GM12878 (cell line): Measurements from ENCODE around the gene FALEC. TPM values are rescaled to one million over a fixed set of nuclear protein-coding genes. Genes with fewer than 3 reads are reported as not detected.

ENCODE experiments used
- ATAC-seq: fragments of 200-7000 bp; cut with Tn5 transposase; 3 replicates; pipeline ENCODE4 v1.9.1; 2020; ENCODE audit warnings: mild to moderate bottlenecking, moderate library complexity
- BruUV-seq: library from RNA; stranded (reverse); fragments of 400-500 nt; replicated peaks from 2 replicates; lab custom pipeline; 2021; lab: Mats Ljungman, UMichigan
- CTCF ChIA-PET: fragments of 300-600 bp; sonication (Branson Sonifier 250); formaldehyde crosslinking; extraction: SDS; loops from one replicate; lab custom pipeline; 2021; ENCODE audit warnings: inconsistent platforms; lab: Yijun Ruan, JAX
- POLR2A ChIA-PET: fragments of 350-600 bp; formaldehyde crosslinking; extraction: SDS; loops from one replicate; lab custom pipeline; 2021; ENCODE audit warnings: inconsistent platforms; lab: Charles Lee
- RAD21 ChIA-PET: fragments of 300-600 bp; sonication (Branson Sonifier 250); formaldehyde crosslinking; loops from one replicate; lab custom pipeline; 2023; ENCODE audit warnings: antibody characterized with exemption; ENCODE audit not compliant: unreplicated experiment; lab: Charles Lee
- SMC1A ChIA-PET: fragments of 300-600 bp; sonication (Branson Sonifier 250); formaldehyde crosslinking; loops from one replicate; lab custom pipeline; 2023; ENCODE audit not compliant: unreplicated experiment, uncharacterized antibody; lab: Charles Lee
- DNase-seq: peaks from one replicate; pipeline ENCODE4 v3.0.0-alpha.2; 2011; ENCODE audit warnings: low read depth, low spot score
- FAIRE-seq: peaks from 3 replicates; lab custom pipeline; 2011; peaks lifted over from hg19 to GRCh38; lab: Jason Lieb, UNC
- H2AFZ ChIP-seq: 2 replicates; pipeline ENCODE4 v1.6.0; 2011; ENCODE audit warnings: low read depth, low read length, control low read depth; ENCODE audit not compliant: control insufficient read depth
- H3K27ac ChIP-seq: 2 replicates; pipeline ENCODE4 v1.5.1; 2011; ENCODE audit warnings: control low read depth; ENCODE audit not compliant: control insufficient read depth, insufficient read depth
- H3K27me3 ChIP-seq, 2 experiments: replicated peaks in 1 of 2; 2 replicates each; pipeline versions ENCODE4 v1.6.0 to v1.6.1; 2011; ENCODE audit warnings: low read length in 1 of 2; ENCODE audit not compliant: control insufficient read depth in 2 of 2, insufficient read depth in 2 of 2
- H3K36me3 ChIP-seq, 2 experiments: 2 replicates each; pipeline ENCODE4 v1.5.1; 2011; ENCODE audit warnings: low read length in 1 of 2; ENCODE audit not compliant: control insufficient read depth in 2 of 2, insufficient read depth in 2 of 2
- H3K4me1 ChIP-seq: 2 replicates; pipeline ENCODE4 v1.6.1; 2011; ENCODE audit warnings: mild to moderate bottlenecking, low read length, moderate library complexity, mixed read lengths; ENCODE audit not compliant: control insufficient read depth, insufficient read depth
- H3K4me2 ChIP-seq: 2 replicates; pipeline ENCODE4 v1.6.0; 2011; ENCODE audit warnings: control low read depth; ENCODE audit not compliant: control insufficient read depth, insufficient read depth
- H3K4me3 ChIP-seq: fragments of 200-600 bp; sonication (generic); 2 replicates; pipeline ENCODE4 v1.5.1; 2016
- H3K79me2 ChIP-seq: 2 replicates; pipeline ENCODE4 v1.6.0; 2011; ENCODE audit warnings: low read length; ENCODE audit not compliant: control insufficient read depth, insufficient read depth
- H3K9ac ChIP-seq: 2 replicates; pipeline ENCODE4 v1.8.0; 2011; ENCODE audit warnings: low read length, control low read depth, mixed read lengths; ENCODE audit not compliant: control insufficient read depth, insufficient read depth
- H3K9me3 ChIP-seq: replicated peaks from 3 replicates; pipeline ENCODE4 v1.5.1; 2011; ENCODE audit warnings: mild to moderate bottlenecking, low read length; ENCODE audit not compliant: control insufficient read depth, insufficient read depth
- H4K20me1 ChIP-seq: 2 replicates; pipeline ENCODE4 v1.6.0; 2011; ENCODE audit not compliant: control insufficient read depth, insufficient read depth
- HDAC2 ChIP-seq: fragments of 200-600 bp; sonication (generic); IDR thresholded peaks from 2 replicates; pipeline ENCODE4 v1.6.1; 2017
- POLR2A ChIP-seq: IDR thresholded peaks from 2 replicates; pipeline ENCODE4 v1.6.1; 2011; ENCODE audit warnings: low read depth, mild to moderate bottlenecking, low read length
- WGBS: methylation state at CpG from one replicate; pipeline ENCODE4 v1.1.6; 2016; ENCODE audit warnings: low lambda C conversion rate; ENCODE audit not compliant: insufficient replicate concordance, insufficient coverage; ENCODE audit errors: missing lambda C conversion rate; 5-methylcytosine and 5-hydroxymethylcytosine counted together
- in situ Hi-C: fragments of 300-500 bp; cut with MboI; formaldehyde crosslinking; loops from 9 replicates; pipeline ENCODE4 v1.14.3; 2018; ENCODE audit warnings: mixed read lengths
- intact Hi-C: fragments of 100-400 bp; cut with micrococcal nuclease; formaldehyde crosslinking; loops from one replicate; pipeline ENCODE4 v1.14.2; 2022; ENCODE audit not compliant: unreplicated experiment
- polyA plus RNA-seq, 11 experiments: library from polyadenylated mRNA; depleted of rRNA in 4 of 11; unstranded in 6 of 11; stranded (reverse) in 5 of 11; fragments of >200 nt; fragmentation: Nextera tagmentation in 4 of 11; fragmentation: Illumina TruSeq in 1 of 11; extraction: Ambion mirVana in 4 of 11; extraction: Trizol in 1 of 11; gene quantifications; 1 replicate in 1 of 11; 2 replicates in 10 of 11; pipeline versions ENCODE4 v1.2.1 to v1.2.3, GENCODE V29; 2011 to 2016; ENCODE audit warnings: inconsistent platforms in 2 of 11, missing spikeins in 2 of 11, low read depth in 1 of 11
- total RNA-seq, 4 experiments: library from RNA; depleted of rRNA in 3 of 4; stranded (reverse); fragments of >200 nt in 3 of 4; fragmentation: Illumina TruSeq in 1 of 4; extraction: Trizol in 1 of 4; gene quantifications; 2 replicates each; pipeline versions ENCODE4 v1.2.1 to v1.2.3, GENCODE V29; 2013 to 2021
- TF ChIP-seq, protein P1 (sequence below): fragments of 450-650 bp; IDR thresholded peaks from 2 replicates; pipeline ENCODE4 v1.6.1; 2017; ENCODE audit warnings: antibody characterized with exemption, mild to moderate bottlenecking, moderate library complexity

The FALEC gene
- total and polyA plus RNA-seq, 10 of the 15 experiments (the other 5 are each of a cell fraction or from before 2014, with no cell fraction given), result 0.21 to 0.71 (median 0.32) TPM; not detected in 3

DNA sequence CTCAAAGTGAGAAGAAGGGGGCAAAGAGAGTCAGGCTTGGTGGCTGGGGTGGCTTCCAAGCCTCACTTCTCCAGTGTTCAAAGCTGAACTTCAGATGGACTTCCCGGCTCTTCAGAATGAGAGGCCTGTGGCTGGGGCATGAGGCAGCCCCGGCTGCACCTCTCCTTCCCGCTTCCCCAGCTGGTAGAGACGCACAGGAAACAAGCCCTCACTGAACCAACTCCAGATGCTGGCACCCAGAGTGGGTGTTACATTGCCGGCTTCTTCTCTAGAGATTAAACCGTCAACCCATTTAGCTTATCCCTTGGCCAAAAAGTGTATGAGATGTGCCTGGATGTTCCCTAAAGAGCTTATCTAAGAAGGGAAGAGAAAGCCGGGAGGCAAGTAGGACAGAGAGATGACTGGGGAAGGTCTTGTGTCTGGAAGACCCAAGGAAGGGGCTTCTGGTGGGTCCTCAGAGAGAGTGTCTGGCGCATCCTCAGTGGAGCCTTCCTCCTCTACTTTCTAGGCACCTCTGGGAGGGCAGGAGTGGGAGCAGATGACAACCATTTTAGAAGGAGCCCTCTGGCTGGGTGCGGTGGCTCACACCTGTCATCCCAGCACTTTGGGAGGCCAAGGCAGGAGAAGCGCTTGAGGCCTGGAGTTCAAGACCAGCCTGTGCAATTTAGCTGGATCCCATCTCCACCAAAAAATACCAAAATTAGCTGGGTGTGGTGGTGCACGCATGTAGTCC is 35.7 kb downstream of the FALEC start:
- no peak overlapping the region for H3K4me3 ChIP-seq
- intact Hi-C loops, result no loop called here
- H4K20me1 ChIP-seq, result no peaks in the 10 kb centered on the region
- H3K27me3 ChIP-seq, result no peaks in the 10 kb centered on the region; a peak in 1 of 4 replicates
- no peaks in the 10 kb centered on the region for H3K9me3 ChIP-seq
- ChIA-PET CTCF (interaction anchor here (1.1 to 2.9 kb wide), 3 partner anchors 9 to 19 kb away, joined by 3 to 14 read pairs (median 8); no protein-coding TSS in a partner anchor), RAD21 (no interaction called here), SMC1A (interaction anchor here (1.1 kb wide), 1 partner anchor 70 kb away, joined by 3 read pairs; no protein-coding TSS in a partner anchor), POLR2A (interaction anchor here (0.7 kb wide), 2 partner anchors 16 to 201 kb away, joined by 3 to 5 read pairs; no protein-coding TSS in a partner anchor)
- H2AFZ ChIP-seq, result no peak overlapping the region
- H3K9ac ChIP-seq, result no peak overlapping the region
- H3K36me3 ChIP-seq, result no peaks in the 10 kb centered on the region
- no peak overlapping the region for H3K4me2 ChIP-seq
- 0 out of 2 replicates have a peak, but pooled peaks have one; percentile 18 for TF ChIP-seq POLR2A
- no peak for TF ChIP-seq HDAC2
- TF ChIP-seq, protein P1, sequence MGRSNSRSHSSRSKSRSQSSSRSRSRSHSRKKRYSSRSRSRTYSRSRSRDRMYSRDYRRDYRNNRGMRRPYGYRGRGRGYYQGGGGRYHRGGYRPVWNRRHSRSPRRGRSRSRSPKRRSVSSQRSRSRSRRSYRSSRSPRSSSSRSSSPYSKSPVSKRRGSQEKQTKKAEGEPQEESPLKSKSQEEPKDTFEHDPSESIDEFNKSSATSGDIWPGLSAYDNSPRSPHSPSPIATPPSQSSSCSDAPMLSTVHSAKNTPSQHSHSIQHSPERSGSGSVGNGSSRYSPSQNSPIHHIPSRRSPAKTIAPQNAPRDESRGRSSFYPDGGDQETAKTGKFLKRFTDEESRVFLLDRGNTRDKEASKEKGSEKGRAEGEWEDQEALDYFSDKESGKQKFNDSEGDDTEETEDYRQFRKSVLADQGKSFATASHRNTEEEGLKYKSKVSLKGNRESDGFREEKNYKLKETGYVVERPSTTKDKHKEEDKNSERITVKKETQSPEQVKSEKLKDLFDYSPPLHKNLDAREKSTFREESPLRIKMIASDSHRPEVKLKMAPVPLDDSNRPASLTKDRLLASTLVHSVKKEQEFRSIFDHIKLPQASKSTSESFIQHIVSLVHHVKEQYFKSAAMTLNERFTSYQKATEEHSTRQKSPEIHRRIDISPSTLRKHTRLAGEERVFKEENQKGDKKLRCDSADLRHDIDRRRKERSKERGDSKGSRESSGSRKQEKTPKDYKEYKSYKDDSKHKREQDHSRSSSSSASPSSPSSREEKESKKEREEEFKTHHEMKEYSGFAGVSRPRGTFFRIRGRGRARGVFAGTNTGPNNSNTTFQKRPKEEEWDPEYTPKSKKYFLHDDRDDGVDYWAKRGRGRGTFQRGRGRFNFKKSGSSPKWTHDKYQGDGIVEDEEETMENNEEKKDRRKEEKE, result no peak
- ATAC-seq (no peak; the same call in 2 of the 3 replicates), FAIRE-seq (no peak), DNase-seq (no peak)
- no peaks in the 10 kb centered on the region for H3K79me2 ChIP-seq
- 43% methylated on average over 11 of the region's 11 CpGs for WGBS
- in situ Hi-C loops, result no loop called here
- H3K27ac ChIP-seq, result no peak overlapping the region
- no TSS peak for BruUV-seq
- H3K4me1 ChIP-seq, result peaks cover 3% of the 10 kb centered on the region; the same call in 1 of the 2 replicates
